GM19351 (cell line): Measurements from ENCODE around the gene LRRC14B.
"Not testable (repeated sequence)": the region's sequence is repeated elsewhere in the genome, so short reads cannot be mapped to it uniquely, and the experiment has no call there.

ENCODE experiments used
- ATAC-seq: cut with Tn5 transposase; IDR thresholded peaks from one replicate; pipeline ENCODE4 v1.9.1; 2021; ENCODE audit warnings: mild to moderate bottlenecking, moderate library complexity; ENCODE audit not compliant: unreplicated experiment

Gene LRRC14B

DNA sequence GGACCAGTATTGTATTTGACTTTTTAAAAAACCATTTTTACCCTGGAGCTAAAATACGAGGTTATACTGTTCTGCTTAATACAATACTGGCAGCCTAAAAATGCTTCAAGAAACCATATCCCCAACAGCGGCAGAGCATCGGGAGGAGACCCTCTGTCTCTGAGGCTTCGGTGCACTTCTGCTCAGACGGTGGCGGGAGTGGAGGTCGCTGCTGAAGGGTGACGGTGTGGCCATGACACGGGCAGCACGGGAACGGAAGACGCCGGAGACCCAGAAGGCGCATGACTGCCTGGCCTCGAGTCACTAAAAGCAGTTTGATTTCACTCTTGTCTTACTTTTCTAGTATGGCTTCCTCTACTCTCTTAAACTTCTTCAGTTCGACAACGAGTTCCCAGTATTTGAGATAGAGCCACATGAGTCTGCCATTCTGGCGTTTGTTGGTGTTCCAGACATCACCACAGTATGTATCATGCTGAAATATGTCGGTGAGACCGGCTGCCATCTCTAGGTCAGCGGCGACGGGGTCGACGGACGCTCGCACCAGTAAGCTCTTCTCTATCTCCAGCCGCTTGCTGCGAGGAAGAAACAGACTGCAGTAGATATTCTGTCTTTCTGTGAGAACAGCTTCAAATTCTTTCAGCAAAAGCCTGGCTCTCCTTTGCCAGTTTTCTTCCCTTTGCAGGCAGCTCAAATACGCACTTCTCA is 13.8 kb downstream of the LRRC14B start:
- no peak for ATAC-seq

GRCh38 chr5:206406-206805 is 15.1 kb downstream of the LRRC14B start:
- ATAC-seq = no peak

- no peak for ATAC-seq
These were observed 15.7 kb downstream of the LRRC14B start for GRCh38 chr5:206927-207536.

GRCh38 chr5:207599-207998 is 16.3 kb downstream of the LRRC14B start:
- no peak for ATAC-seq

DNA sequence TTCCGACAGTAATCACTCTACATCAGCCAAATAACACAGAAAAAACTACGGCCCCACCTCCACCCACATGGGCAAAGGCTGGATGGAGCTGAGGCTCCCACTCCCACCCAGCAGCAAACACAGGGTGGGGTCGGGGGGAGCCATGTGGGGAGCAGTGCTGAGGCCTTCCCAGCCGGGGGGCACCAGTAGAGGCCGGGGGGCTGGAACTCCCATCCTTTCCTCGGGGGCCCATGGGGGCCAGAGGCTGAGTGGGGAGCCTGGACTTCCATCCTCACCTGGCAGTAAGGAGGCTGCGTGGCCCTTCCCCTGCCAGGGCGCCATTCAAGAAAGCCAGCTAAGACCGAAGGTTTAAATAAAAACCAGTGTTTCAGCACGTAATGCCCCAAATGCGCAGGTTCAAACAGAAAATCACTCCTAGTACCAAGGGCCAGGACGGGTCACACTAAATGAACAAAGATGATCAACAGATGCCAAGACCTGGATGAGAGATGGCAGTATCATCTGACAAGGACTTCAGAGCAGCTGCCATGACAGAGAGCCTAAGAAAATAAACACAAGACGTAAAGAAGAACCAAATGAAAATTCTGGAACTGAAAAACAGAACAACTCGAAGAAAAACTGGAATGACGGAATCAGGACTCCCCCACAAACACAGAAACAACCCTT is 17.3 kb downstream of the LRRC14B start:
- ATAC-seq = no peak

- ATAC-seq = no peak
These were observed 22.6 kb downstream of the LRRC14B start for GRCh38 chr5:213803-214395.

GRCh38 chr5:215256-215655 is 24.0 kb downstream of the LRRC14B start:
- ATAC-seq = not testable (repeated sequence)

- not testable (repeated sequence) for ATAC-seq
These were observed 24.8 kb downstream of the LRRC14B start for GRCh38 chr5:216076-216475.

- ATAC-seq = peak; percentile 71
These were observed 26.5 kb downstream of the LRRC14B start, which contains the start of the genes CCDC127 and SDHA for GRCh38 chr5:217494-218456. Gene CCDC127 (minus strand): TSS chr5:218153. CDS start chr5:216849, 1,304 bp downstream. Gene SDHA (plus strand): TSS chr5:218320. CDS start chr5:218356, 36 bp downstream.

GRCh38 chr5:218457-219291 is 27.4 kb downstream of the LRRC14B start:
- ATAC-seq = peak; percentile 23

GRCh38 chr5:219460-219863 is 28.2 kb downstream of the LRRC14B start:
- ATAC-seq = no peak

GRCh38 chr5:219991-220390 is 28.7 kb downstream of the LRRC14B start:
- peak; percentile 26 for ATAC-seq

GRCh38 chr5:222951-223715 is 31.8 kb downstream of the LRRC14B start:
- not testable (repeated sequence) for ATAC-seq

DNA sequence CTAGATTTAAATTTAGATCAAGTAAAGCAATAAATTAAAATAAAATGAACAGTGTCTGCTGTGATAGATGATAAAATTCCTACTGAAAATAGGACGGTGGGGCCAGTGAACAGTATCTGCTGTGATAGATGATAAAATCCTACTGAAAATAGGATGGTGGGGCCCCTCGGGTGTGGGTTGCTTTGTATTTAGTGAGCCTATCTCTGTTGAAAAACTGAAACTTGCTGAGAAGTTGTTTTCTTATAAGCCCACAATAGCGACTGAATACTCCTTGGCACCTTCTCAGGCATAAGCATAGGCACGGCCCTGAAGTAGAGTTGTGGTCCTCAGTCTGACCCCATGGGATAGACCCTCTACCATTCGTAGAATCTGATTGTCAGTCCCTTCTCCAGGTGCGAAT is 32.5 kb downstream of the LRRC14B start:
- ATAC-seq = no peak

- no peak for ATAC-seq
These were observed 34.0 kb downstream of the LRRC14B start for GRCh38 chr5:225334-225733.

DNA sequence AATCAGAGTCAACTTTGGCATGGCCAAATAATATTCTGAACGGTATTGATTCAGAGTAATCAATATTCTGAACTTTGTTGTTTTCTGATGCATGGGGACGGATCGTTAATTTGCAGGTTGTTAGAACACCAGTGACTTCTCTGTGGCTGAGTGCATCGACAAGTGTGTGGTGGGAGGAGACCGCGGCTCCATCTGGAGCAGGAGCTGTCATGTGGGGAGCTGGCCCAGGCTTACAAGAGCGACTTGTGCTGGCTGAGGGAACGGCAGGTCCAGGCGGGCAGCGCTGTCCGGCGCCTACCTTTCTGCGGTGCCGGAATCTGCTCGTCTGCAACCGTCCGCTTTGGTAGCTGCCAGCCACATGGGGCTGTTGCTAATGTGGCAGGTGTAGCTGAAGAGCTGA is 36.1 kb downstream of the LRRC14B start:
- not testable (repeated sequence) for ATAC-seq

DNA sequence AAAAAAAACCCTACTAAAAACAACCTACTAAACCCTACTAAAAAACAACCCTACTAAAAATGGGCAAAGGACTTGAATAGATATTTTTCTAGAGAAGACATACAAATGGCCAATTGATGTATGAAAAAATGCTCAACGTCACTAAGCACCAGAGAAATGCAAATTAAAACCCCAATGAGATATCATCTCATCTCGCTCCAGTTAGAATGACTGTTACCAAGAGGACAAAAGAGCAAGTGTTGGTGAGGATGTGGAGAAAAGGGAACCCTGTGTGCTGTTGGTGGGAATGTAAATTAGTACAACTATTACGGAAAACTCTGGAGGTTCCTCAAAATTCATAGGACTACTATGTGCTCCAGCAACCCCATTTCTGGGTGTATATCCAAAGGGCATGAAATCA is 37.6 kb downstream of the LRRC14B start:
- no peak for ATAC-seq

GRCh38 chr5:230711-231110 is 39.4 kb downstream of the LRRC14B start:
- ATAC-seq = no peak

DNA sequence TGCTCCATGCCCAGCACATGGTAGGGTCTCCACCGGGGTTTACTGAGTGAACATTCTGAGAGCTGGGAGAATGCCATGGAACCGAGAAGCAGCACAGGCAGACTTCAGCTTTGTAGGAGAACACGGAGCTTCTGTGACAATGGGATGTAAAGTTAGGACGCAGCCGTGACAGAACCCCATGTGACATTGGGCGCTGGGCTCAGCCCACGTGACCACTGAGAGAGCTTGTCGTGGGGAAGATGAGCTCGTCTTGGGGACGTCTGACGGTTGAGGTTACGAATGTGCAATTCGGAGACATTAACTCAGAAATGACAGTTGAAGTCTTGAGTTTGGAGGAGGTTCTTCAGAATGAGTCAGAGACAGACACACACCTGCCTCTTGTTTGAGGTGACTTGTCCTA is 40.4 kb downstream of the LRRC14B start:
- ATAC-seq = no peak
